HG03103 (cell line): ENCODE results near the gene RHBDL3.
"Not testable (repeated sequence)": the region's sequence is repeated elsewhere in the genome, so short reads cannot be mapped to it uniquely, and the experiment has no call there.

Experiments
- ATAC-seq: cut with Tn5 transposase; IDR thresholded peaks from one replicate; pipeline ENCODE4 v1.9.1; 2021; ENCODE audit warnings: low read depth; ENCODE audit not compliant: unreplicated experiment

Gene RHBDL3

DNA sequence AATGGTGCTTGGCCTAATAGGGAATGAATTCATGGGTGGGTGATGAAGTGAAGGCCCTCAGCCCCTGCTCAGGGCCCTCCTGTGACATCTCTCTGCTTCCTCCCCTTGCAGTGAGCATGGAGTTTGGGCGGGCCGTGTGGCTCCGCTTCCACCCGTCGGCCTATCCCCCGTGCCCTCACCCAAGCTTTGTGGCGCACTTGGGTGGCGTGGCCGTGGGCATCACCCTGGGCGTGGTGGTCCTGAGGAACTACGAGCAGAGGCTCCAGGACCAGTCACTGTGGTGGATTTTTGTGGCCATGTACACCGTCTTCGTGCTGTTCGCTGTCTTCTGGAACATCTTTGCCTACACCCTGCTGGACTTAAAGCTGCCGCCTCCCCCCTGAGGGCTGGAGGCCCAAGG lies 55.2 kb downstream of the RHBDL3 start:
- no peak for ATAC-seq

- ATAC-seq, result no peak
Measured at GRCh38 chr17:32323046-32323445, 57.4 kb downstream of the RHBDL3 start.

- no peak for ATAC-seq
Measured at GRCh38 chr17:32323811-32324491, 58.3 kb downstream of the RHBDL3 start.

- no peak for ATAC-seq
Measured at GRCh38 chr17:32327911-32328310, 62.3 kb downstream of the RHBDL3 start.

- ATAC-seq, result no peak
Measured at GRCh38 chr17:32330147-32330546, 64.5 kb downstream of the RHBDL3 start.

DNA sequence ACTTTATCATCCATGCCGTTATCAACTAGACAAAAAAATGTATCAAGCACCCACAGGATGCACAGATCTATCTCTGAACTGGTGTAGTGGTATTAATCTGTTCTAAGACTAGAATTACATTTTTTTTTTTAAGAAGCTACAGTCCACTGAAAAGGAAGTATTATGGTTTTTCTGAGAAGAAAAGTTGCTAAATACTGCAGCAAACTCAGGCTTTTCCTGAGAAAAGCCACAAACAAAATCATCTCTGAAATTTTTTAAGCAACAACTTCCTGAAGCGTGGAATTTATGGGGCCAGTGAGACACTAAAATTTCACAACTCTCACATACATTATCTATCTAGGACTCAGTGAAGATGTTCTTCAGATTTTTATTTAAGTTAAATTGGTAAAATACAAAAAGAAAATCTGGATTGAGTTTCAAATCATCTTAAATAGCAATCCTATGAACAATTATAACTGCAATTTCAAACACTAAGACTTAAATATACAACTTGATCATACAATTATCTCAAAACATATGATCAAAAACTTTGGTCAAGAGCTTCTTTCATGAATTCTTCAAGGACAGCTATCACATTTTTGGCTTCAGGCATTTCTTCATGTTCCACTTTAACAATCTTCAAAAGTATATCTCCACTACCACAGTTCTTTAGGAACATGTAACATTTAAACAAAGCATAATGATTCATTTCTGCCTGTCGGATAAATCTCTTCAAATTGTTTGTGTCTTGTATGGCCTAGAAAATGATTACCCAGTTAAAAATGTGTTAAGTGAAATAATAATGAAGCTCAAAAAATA lies 65.8 kb downstream of the RHBDL3 start:
- no peak for ATAC-seq

GRCh38 chr17:32333187-32333586 lies 67.6 kb downstream of the RHBDL3 start:
- ATAC-seq, result no peak

GRCh38 chr17:32335046-32335445 lies 69.4 kb downstream of the RHBDL3 start:
- no peak for ATAC-seq

GRCh38 chr17:32335687-32336086 lies 70.1 kb downstream of the RHBDL3 start:
- ATAC-seq, result no peak

GRCh38 chr17:32341141-32341856 lies 75.7 kb downstream of the RHBDL3 start:
- ATAC-seq, result no peak

DNA sequence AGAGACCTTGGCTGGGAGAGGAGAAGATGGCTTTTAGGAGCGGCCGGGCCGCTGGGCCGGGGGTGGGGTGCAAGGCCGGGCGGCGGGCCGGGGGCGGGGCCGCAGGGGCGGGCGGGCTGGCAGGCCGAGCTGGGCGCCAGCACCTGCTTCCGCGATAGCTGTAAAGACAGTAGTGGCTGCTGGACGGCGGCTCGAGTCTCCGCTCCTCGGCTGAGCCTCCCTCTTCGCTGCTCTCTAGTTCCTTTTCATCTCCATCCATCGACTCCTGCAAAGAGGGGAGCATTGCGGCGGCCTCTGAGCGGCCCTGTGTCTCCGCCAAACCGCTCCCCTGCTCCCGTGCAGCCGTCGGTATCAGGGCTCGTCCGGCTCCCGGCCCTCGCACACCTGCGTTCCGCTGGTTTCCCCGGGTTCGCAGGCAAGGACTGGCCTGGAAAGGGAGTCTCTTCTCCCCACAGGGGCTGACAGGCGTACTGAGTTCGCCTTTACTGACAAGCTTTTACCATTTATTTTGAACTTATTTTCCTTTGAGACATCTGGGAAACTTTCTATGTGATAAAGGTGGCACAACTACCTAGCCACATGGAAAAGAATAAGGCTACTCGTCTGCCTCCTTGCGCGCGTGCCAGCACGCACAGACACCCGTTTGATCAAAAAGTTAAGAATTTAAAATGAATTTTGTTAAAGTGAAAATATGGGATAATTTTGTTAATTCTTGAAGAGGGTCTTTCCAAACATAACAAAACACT lies 76.4 kb downstream of the RHBDL3 start, which contains the start of gene C17orf75:
Gene C17orf75 (minus strand): TSS at position 317 of the 746 bp plus-strand sequence. CDS start 34 bp downstream, at position 283.
- peak; percentile 78 for ATAC-seq

DNA sequence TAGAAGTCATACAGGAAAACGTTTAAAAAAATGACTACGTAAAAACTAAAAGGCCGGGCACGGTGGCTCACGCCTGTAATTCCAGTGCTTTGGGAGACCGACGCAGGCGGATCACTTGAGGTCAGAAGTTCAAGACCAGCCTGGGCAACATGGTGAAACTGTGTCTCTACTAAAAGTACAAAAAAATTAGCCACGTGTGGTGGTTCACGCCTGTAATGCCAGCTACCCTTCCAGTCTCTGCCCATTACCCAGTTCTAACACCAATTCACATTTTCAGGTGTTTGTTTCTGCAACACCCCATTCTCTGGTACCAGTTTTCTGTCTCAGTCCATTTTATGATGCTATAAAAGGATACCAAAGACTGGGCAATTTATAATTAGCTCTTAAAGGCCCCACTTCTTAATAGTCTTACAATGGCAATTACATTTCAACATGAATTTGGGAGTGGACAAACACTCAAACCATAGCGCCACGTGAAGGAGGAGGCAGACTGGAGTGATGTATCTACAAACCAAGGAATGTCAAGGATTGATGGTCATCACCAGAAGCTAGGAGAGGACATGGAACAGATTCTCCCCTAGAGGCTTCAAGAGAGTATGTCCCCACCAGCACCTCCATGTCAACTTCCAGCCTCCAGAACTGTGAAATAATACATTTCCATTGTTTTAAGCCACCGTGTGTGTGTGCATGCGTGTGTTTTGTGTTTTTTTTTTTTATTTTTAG lies 77.1 kb downstream of the RHBDL3 start:
- ATAC-seq, result no peak

- ATAC-seq, result no peak
Measured at GRCh38 chr17:32345951-32346600, 80.4 kb downstream of the RHBDL3 start.

DNA sequence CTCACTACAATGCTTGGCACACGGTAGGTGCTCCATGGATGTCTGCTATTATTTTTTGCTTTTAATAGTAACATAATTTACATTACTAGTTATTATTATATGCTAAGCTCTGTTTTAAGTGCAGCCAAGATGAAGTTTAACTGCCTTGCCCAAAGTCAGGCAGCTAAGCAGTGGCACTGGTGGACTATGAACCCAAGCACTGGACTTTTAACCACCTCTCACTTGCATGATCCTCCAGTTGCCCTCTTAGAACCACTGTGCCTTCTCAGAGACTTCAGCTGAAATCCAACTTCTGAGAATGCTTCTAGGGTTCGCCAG lies 82.8 kb downstream of the RHBDL3 start:
- no peak for ATAC-seq

- no peak for ATAC-seq
Measured at GRCh38 chr17:32349503-32349853, 83.8 kb downstream of the RHBDL3 start.

DNA sequence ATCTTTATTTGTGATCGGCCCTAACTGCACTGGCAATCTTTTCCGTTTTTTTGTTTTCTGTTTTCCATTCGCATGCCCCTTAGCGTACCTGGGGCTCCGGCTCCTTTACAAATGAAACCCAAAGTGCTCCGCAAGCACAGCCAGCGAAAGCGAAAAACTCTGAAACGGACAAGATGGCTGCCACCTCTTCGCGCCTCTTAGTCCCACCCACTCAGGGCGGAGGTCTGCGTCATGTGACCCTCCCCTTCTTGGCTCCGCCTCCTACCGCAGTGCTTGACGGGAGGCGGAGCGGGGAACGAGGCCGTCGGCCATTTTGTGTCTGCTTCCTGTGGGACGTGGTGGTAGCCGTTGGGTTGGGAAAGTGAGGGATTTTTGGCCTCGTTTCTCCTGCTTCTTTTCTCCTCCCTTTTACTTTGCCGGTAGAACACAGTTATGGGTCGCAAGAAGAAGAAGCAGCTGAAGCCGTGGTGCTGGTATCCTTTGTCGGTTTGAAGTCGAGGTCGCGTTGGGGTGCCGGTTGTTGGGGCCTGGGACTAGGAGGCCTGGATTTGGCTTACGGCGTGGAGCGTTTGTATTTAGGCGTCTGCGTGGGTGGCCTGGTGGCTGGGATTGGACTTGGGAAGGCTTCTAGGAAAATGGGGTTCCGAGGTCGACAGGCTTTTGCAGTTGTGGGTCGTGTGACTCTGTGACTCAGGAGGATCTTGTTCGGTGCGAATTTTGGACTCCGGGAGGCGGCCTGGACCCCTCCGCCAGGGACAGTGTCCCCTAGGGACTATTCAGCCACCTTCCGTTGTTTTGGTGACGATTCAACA lies 84.4 kb downstream of the RHBDL3 start, which contains the start of gene ZNF207:
Gene ZNF207 (plus strand): TSS at position 304 of the 812 bp plus-strand sequence. CDS start 129 bp downstream, at position 433.
- peak; percentile 83 for ATAC-seq

- peak; percentile 11 for ATAC-seq
Measured at GRCh38 chr17:32350666-32351418, 85.2 kb downstream of the RHBDL3 start.

- not testable (repeated sequence) for ATAC-seq
Measured at GRCh38 chr17:32352734-32353133, 87.1 kb downstream of the RHBDL3 start.
